ENCODE data around the gene AATF. TPM values are rescaled to one million over a fixed set of nuclear protein-coding genes. Genes with fewer than 3 reads are reported as not detected.

Gene AATF
- polyA plus RNA-seq, 1 experiment, result 16.7 TPM

DNA sequence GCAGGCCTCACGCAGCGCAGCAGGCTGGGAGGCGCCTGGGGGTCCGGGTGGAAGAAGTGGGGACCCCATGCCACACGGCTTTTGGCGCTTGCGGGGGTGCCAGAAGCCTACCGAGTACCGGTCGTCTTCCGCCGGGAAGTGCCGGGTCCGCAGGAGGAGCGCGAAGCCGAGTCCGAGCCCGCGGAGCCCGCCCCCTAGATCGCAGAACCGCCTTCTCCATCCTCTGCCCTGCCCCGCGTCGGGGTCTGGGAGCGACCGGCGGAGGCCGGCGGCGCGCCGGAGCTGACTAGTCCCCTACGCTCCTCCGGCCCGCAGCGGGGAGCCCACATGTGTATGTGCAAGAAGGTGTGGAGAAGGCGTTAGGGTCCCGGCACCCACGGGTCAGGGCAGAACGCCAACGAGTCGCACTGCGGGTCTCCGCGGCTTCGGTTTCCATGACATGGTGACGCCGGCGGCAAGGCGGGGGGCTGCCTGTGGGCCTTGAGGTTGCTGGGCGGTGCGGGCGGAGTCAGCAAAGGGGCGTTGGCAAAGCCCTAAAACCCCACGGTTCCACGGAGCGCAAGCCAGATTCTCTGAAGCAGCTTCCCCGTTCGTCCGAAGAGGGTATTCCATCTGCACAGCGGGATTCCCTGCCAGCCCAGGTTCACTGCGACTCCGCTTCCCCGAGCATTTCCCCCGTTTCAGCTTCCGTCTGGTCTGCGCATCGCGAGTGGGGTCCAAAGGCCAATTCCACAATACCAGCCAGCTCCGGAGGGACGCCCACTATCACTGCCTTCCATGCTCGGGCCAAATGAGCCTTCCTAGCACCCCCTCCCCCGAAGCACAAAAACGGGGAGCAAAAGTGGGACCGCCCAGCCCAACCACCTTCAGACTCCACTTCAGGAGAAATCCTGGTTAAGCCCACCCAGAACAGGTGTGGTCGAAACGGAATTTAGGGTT lies 13.8 kb upstream of the AATF start:
- no peak for DNase-seq (ENCODE audit: low read depth)
- Histone ChIP-seq H3K36me3 (ENCODE audit: control insufficient read depth, insufficient read depth, low read length) (no peaks in the 10 kb centered on the region), H3K27me3 (ENCODE audit: control insufficient read depth, insufficient read depth, low read length) (peaks cover 90% of the 10 kb centered on the region), H3K4me3 (ENCODE audit: low read depth, low read length) (no peak overlapping the region)
- ChIA-PET POLR2A (no interaction called here), CTCF (no interaction called here)
- TF ChIP-seq, protein P1, sequence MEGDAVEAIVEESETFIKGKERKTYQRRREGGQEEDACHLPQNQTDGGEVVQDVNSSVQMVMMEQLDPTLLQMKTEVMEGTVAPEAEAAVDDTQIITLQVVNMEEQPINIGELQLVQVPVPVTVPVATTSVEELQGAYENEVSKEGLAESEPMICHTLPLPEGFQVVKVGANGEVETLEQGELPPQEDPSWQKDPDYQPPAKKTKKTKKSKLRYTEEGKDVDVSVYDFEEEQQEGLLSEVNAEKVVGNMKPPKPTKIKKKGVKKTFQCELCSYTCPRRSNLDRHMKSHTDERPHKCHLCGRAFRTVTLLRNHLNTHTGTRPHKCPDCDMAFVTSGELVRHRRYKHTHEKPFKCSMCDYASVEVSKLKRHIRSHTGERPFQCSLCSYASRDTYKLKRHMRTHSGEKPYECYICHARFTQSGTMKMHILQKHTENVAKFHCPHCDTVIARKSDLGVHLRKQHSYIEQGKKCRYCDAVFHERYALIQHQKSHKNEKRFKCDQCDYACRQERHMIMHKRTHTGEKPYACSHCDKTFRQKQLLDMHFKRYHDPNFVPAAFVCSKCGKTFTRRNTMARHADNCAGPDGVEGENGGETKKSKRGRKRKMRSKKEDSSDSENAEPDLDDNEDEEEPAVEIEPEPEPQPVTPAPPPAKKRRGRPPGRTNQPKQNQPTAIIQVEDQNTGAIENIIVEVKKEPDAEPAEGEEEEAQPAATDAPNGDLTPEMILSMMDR (IDR thresholded peaks at IDR 0.05; ENCODE audit: insufficient read depth, low read depth, low read length), result no peak

DNA sequence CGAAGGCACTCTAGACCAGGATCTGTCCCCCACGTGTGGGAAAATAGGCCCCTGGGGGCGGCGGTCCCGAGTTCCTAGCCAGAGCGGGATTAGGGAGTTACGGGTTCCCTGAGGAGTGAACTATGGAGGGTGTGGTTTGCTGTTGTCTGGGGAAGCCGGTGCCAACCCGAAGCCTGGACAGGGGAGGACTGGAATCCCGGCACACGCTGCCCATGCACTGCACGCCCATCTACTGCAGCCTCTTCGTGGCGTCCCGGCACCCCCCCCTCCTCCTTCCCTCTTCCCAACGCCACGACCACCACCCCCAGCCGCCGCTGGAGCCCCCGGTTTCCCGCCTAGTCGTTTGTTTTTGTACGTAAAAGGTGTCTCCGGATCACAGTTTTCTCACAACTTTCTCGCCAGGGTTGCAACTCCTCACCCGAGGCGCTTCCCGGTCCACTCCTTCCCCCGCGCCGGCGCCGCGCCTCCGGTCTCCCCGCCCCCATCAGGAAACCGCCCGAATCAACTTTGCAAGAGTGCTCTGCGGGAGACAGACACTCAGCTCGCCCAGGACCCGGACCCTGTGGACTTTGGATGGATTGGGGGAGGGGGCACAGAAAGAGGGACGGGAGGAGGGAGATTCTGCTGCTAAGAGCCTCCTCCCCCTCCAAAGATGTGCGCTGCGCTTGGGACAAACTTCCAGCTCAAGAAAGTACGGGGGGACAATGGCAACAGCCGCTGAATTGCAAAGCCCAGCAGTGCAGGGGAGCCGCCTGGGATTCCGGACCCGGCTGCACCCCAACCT lies 12.9 kb upstream of the AATF start:
- ChIA-PET POLR2A (no interaction called here), CTCF (no interaction called here)
- peaks cover 89% of the 10 kb centered on the region for H3K27me3 ChIP-seq (ENCODE audit: control insufficient read depth, insufficient read depth, low read length)
- no peak overlapping the region for H3K4me3 ChIP-seq (ENCODE audit: low read depth, low read length)
- DNase-seq (ENCODE audit: low read depth), result no peak
- H3K36me3 ChIP-seq (ENCODE audit: control insufficient read depth, insufficient read depth, low read length), result no peaks in the 10 kb centered on the region
- TF ChIP-seq, protein P1 (IDR thresholded peaks at IDR 0.05; ENCODE audit: insufficient read depth, low read depth, low read length), result no peak

DNA sequence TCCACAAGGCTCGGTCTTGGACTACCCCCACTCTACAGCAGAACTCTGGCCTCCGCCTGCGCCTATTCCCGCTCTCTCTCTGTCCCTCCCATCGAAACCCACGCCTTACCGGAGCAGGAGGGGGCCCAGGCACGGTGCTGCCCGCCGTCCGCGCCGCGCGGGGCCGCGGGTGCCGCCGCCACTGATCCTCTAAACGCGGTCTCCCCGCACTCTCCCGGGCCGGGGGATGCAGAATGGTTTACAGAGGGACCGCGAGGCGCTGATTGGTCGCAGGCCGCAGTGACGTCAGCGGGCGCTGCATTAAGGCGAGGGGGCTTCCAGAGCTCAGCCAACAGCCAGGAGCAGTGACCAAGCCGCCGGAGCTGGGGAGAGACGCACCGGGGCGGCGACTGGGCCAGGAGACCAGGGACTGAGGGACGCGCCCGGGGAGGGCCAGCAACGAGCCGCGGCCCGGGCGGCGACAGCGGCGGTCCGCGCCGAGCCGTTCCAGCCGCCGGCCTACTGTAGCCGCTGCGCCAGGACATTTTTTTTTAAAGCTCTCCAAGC lies 12.2 kb upstream of the AATF start:
- Histone ChIP-seq H3K36me3 (ENCODE audit: control insufficient read depth, insufficient read depth, low read length) (no peaks in the 10 kb centered on the region), H3K27me3 (ENCODE audit: control insufficient read depth, insufficient read depth, low read length) (peaks cover 89% of the 10 kb centered on the region), H3K4me3 (ENCODE audit: low read depth, low read length) (no peak overlapping the region)
- DNase-seq (ENCODE audit: low read depth), result no peak
- TF ChIP-seq, protein P1 (IDR thresholded peaks at IDR 0.05; ENCODE audit: insufficient read depth, low read depth, low read length), result no peak
- CTCF ChIA-PET, result interaction anchor here (1.9 kb wide), 1 partner anchor 111 kb away, joined by 6 read pairs; no protein-coding TSS in a partner anchor
- POLR2A ChIA-PET, result no interaction called here

DNA sequence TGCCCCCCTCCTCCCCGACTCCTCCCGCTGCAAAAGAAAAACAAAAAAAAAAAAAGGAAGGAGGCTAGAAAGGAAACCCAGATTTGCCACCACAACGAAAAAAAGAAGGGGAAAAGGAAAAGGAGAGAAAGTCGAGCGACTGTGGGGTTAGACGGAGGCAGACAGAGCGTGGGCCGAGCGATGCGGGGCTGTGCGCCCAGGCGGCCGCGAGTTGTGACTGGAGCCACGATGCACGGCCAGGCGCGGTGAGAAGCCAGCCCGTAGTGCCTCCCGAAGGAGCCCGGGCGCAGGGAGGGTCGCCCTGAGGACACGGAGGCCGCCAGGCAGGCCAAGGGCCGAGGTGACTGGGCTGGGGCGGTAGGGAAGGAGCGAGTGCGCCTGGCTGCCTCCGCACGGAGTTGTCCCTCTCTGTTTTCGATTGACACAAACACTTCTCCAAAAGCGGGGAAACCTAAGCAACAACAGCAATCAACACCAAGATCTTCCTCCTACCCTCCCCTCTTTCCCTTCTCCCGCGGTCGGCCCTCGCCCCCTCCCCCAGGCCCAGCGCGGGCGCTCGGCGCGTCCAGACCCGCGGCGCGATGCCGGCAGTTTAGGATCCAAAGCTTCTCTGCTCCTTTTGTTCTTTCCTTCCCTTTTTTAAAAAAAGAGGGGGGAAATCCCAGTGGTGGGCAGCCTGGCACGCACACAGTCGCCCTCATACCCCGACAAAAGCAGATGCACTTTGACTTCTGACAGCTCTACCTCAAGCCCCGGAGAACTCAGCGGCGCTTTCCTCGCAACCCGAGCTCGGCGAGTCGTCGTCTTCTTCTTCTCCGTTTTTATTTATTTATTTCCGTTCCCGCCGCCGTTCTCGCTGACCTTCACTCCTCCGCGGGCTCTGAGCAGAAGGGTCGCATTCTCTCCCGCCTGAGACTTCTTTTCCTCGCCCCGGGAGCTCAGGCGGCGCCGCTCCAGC lies 11.5 kb upstream of the AATF start, which contains the start of gene LHX1:
Gene LHX1 (plus strand): TSS at position 475 of the 958 bp plus-strand sequence. CDS start 723 bp downstream, outside the sequence.
- no peak for DNase-seq (ENCODE audit: low read depth)
- CTCF ChIA-PET, result interaction anchor here (1.9 kb wide), 1 partner anchor 110 kb away, joined by 6 read pairs; no protein-coding TSS in a partner anchor
- H3K36me3 ChIP-seq (ENCODE audit: control insufficient read depth, insufficient read depth, low read length), result no peaks in the 10 kb centered on the region
- H3K4me3 ChIP-seq (ENCODE audit: low read depth, low read length), result no peak within 1 kb of the TSS
- POLR2A ChIA-PET, result no interaction called here
- TF ChIP-seq, protein P1 (IDR thresholded peaks at IDR 0.05; ENCODE audit: insufficient read depth, low read depth, low read length), result no peak
- peaks cover 88% of the 10 kb centered on the region for H3K27me3 ChIP-seq (ENCODE audit: control insufficient read depth, insufficient read depth, low read length)

Data from BJ (cell line).